Endothelial cell of umbilical vein (primary cell): ENCODE results near the gene OR2A5. TPM values are rescaled to one million over a fixed set of nuclear protein-coding genes. Genes with fewer than 3 reads are reported as not detected.

Experiments
- Bru-seq: library from RNA; stranded (reverse); fragments of 400-500 nt; gene quantifications from one replicate; lab custom pipeline; 2021; lab: Mats Ljungman, UMichigan
- BruChase-seq, 2 experiments: library from RNA; stranded (reverse); fragments of 400-500 nt; gene quantifications; one replicate each; lab custom pipeline; 2021; lab: Mats Ljungman, UMichigan
- BruUV-seq: library from RNA; stranded (reverse); fragments of 400-500 nt; replicated peaks from 2 replicates; lab custom pipeline; 2021; lab: Mats Ljungman, UMichigan
- CTCF ChIA-PET: fragments of 300-600, 350-600 bp; sonication (Branson Sonifier 250); formaldehyde crosslinking; loops from one replicate; lab custom pipeline; 2021; ENCODE audit warnings: antibody characterized with exemption, inconsistent platforms; lab: Charles Lee
- POLR2A ChIA-PET: fragments of 300-600, 350-600 bp; sonication (Branson Sonifier 250); formaldehyde crosslinking; loops from one replicate; lab custom pipeline; 2021; ENCODE audit warnings: antibody characterized with exemption, inconsistent platforms; lab: Charles Lee
- DNase-seq: peaks from one replicate; pipeline ENCODE4 v3.0.0-alpha.2; 2011; ENCODE audit warnings: low read depth, low spot score
- FAIRE-seq: peaks from 2 replicates; lab custom pipeline; 2011; peaks lifted over from hg19 to GRCh38; lab: Jason Lieb, UNC
- H2AFZ ChIP-seq: 2 replicates; pipeline ENCODE4 v1.6.0; 2012; ENCODE audit warnings: low read depth, low read length, control low read depth, inconsistent platforms
- H3K27ac ChIP-seq: 2 replicates; pipeline ENCODE4 v1.5.1; 2011; ENCODE audit warnings: low read depth, mild to moderate bottlenecking, control low read depth, low read length, moderate library complexity; ENCODE audit not compliant: insufficient read depth
- H3K27me3 ChIP-seq, 2 experiments: 2 replicates each; pipeline versions ENCODE4 v1.6.0 to v1.6.1; 2011; ENCODE audit warnings: low read length in 2 of 2, mixed read lengths in 1 of 2; ENCODE audit not compliant: control insufficient read depth in 2 of 2, insufficient read depth in 2 of 2
- H3K36me3 ChIP-seq, 2 experiments: 2 replicates in 1 of 2; 3 replicates in 1 of 2; pipeline ENCODE4 v1.5.1; 2011; ENCODE audit warnings: low read length in 2 of 2, mild to moderate bottlenecking in 1 of 2, moderate library complexity in 1 of 2; ENCODE audit not compliant: control insufficient read depth in 2 of 2, insufficient read depth in 2 of 2; ENCODE audit errors: extremely low read depth in 1 of 2
- H3K4me1 ChIP-seq: 3 replicates; pipeline ENCODE4 v1.5.1; 2011; ENCODE audit warnings: mild to moderate bottlenecking, low read length; ENCODE audit not compliant: control insufficient read depth, insufficient read depth; ENCODE audit errors: extremely low read depth
- H3K4me2 ChIP-seq: 2 replicates; pipeline ENCODE4 v1.6.1; 2011; ENCODE audit warnings: low read length, control low read depth, mixed read lengths; ENCODE audit not compliant: insufficient read depth
- H3K4me3 ChIP-seq, 3 experiments: fragments of 200-600 bp in 1 of 3; sonication (generic), shearing (Covaris generic) in 1 of 3; replicated peaks in 1 of 3; 2 replicates each; pipeline ENCODE4 v1.5.1; 2011 to 2016; ENCODE audit warnings: control low read depth in 3 of 3, low read length in 3 of 3, mild to moderate bottlenecking in 2 of 3, inconsistent platforms in 1 of 3, low read depth in 1 of 3, moderate library complexity in 1 of 3; ENCODE audit not compliant: insufficient read depth in 1 of 3
- H3K79me2 ChIP-seq: 2 replicates; pipeline ENCODE4 v1.6.0; 2012; ENCODE audit warnings: low read length, inconsistent platforms; ENCODE audit not compliant: control insufficient read depth, insufficient read depth
- H3K9ac ChIP-seq: replicated peaks from 2 replicates; pipeline ENCODE3; 2011; ENCODE audit warnings: low read length, control low read depth; ENCODE audit not compliant: insufficient read depth; ENCODE audit errors: extremely low read depth
- H3K9me1 ChIP-seq: replicated peaks from 3 replicates; pipeline ENCODE4 v1.6.0; 2011; ENCODE audit warnings: mild to moderate bottlenecking, low read length; ENCODE audit not compliant: control insufficient read depth, insufficient read depth; ENCODE audit errors: extremely low read depth
- H3K9me3 ChIP-seq: replicated peaks from 2 replicates; pipeline ENCODE4 v1.5.1; 2012; ENCODE audit warnings: low read length, inconsistent platforms; ENCODE audit not compliant: control insufficient read depth, insufficient read depth
- H4K20me1 ChIP-seq: replicated peaks from 2 replicates; pipeline ENCODE3; 2011; ENCODE audit warnings: mild to moderate bottlenecking, low read length; ENCODE audit not compliant: control insufficient read depth, insufficient read depth; ENCODE audit errors: extremely low read depth
- EZH2 ChIP-seq: IDR thresholded peaks from 2 replicates; pipeline ENCODE4 v1.6.1; 2012; ENCODE audit warnings: borderline replicate concordance, low read depth, mild to moderate bottlenecking, moderate library complexity, low read length, inconsistent platforms; ENCODE audit not compliant: severe bottlenecking
- FOS ChIP-seq: IDR thresholded peaks from 2 replicates; pipeline ENCODE4 v1.6.1; 2011; ENCODE audit warnings: mild to moderate bottlenecking, low read length, moderate library complexity, borderline replicate concordance; ENCODE audit not compliant: insufficient read depth
- GATA2 ChIP-seq: IDR thresholded peaks from 2 replicates; pipeline ENCODE4 v1.7.0; 2011; ENCODE audit warnings: low read depth, mild to moderate bottlenecking, moderate library complexity, mixed read lengths, low read length; ENCODE audit not compliant: insufficient read length, insufficient read depth
- MYC ChIP-seq: IDR thresholded peaks from one replicate; pipeline ENCODE4 v1.6.1; 2011; ENCODE audit warnings: mild to moderate bottlenecking, low read depth, low read length
- POLR2AphosphoS5 ChIP-seq: IDR thresholded peaks from 2 replicates; pipeline ENCODE4 v1.6.1; 2012; ENCODE audit warnings: low read depth, mild to moderate bottlenecking, control low read depth, low read length, moderate library complexity; ENCODE audit not compliant: insufficient read depth
- dilution Hi-C: fragments of 300-500 bp; cut with MboI; formaldehyde crosslinking; loops from one replicate; pipeline ENCODE4 v1.15.0; 2019; ENCODE audit warnings: low sequenced_read_pairs; ENCODE audit not compliant: extremely low pct_ligation_motif_present
- intact Hi-C: fragments of 100-400 bp; cut with micrococcal nuclease; formaldehyde crosslinking; loops from one replicate; pipeline ENCODE4 v1.10.0; 2022
- long read RNA-seq: library from polyadenylated mRNA; stranded (forward); transcript quantifications from one replicate; pipeline ENCODE4 v2.0.0, GENCODE V29; 2021
- polyA minus RNA-seq, 3 experiments: library from RNA; depleted of rRNA, polyadenylated mRNA; stranded (reverse); fragments of >200 nt; gene quantifications; 1 replicate in 1 of 3; 2 replicates in 2 of 3; pipeline ENCODE4 v1.2.3, GENCODE V29; 2011
- polyA plus RNA-seq, 4 experiments: library from polyadenylated mRNA; depleted of rRNA in 3 of 4; stranded (reverse) in 3 of 4; unstranded in 1 of 4; fragments of >200 nt; gene quantifications; 2 replicates each; pipeline versions ENCODE4 v1.2.1 to v1.2.3, GENCODE V29; 2011 to 2012; ENCODE audit warnings: missing spikeins in 1 of 4
- total RNA-seq: library from RNA; stranded (reverse); gene quantifications from 2 replicates; pipeline ENCODE4 v1.2.3, GENCODE V29; 2021
- TF ChIP-seq, protein P1 (sequence below), 2 donors: IDR thresholded peaks; 1 replicate in 1 of 2; 2 replicates in 1 of 2; pipeline ENCODE4 v1.5.1; 2011; ENCODE audit warnings: low read length in 2 of 2, mild to moderate bottlenecking in 2 of 2, moderate library complexity in 2 of 2, control low read depth in 1 of 2, inconsistent platforms in 1 of 2, low read depth in 1 of 2; ENCODE audit not compliant: insufficient read depth in 1 of 2; ENCODE audit errors: extremely low read depth in 1 of 2
- TF ChIP-seq, protein P2 (sequence below): IDR thresholded peaks from 2 replicates; pipeline ENCODE4 v1.6.1; 2011; ENCODE audit not compliant: insufficient read depth, insufficient read length

The OR2A5 gene, protein sequence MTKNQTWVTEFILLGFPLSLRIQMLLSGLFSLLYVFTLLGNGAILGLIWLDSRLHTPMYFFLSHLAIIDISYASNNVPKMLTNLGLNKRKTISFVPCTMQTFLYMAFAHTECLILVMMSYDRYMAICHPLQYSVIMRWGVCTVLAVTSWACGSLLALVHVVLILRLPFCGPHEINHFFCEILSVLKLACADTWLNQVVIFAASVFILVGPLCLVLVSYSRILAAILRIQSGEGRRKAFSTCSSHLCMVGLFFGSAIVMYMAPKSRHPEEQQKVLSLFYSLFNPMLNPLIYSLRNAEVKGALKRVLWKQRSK
- total RNA-seq (not detected in 2 replicates), polyA plus RNA-seq (not detected in 2 replicates), polyA minus RNA-seq (not detected in 2 replicates), Bru-seq, nascent RNA (not detected), BruChase-seq, experiment 1, labeled RNA remaining after a 6-hour chase (not detected), BruChase-seq, experiment 2, labeled RNA remaining after a 2-hour chase (not detected)
- polyA plus RNA-seq (2011; cell fraction: cytosol; rRNA removed) = not detected in 2 replicates
- polyA plus RNA-seq (2011; cell fraction: nucleus; rRNA removed) = not detected in 2 replicates
- polyA plus RNA-seq (2012) = not detected in 2 replicates
- not detected for polyA minus RNA-seq (2011; cell fraction: cytosol; rRNA and poly(A)+ RNA removed)
- not detected in 2 replicates for polyA minus RNA-seq (2011; cell fraction: nucleus; rRNA and poly(A)+ RNA removed)
- long read RNA-seq = 0 reads

- no peak within 1 kb of the TSS for H3K27ac ChIP-seq
- FAIRE-seq (no peak), DNase-seq (no peak)
- H3K36me3 ChIP-seq = no peaks in the 10 kb centered on the region
- no peak within 1 kb of the TSS for H3K4me3 ChIP-seq
- TF ChIP-seq POLR2AphosphoS5 = no peak
- TF ChIP-seq EZH2 = no peak
- TF ChIP-seq FOS = no peak
- TF ChIP-seq GATA2 = no peak
- no peak for TF ChIP-seq MYC
- H3K9me1 ChIP-seq = no peaks in the 10 kb centered on the region
- H2AFZ ChIP-seq = no peak within 1 kb of the TSS
- ChIA-PET POLR2A (no interaction called here), CTCF (no interaction called here)
- no peaks in the 10 kb centered on the region for H3K9me3 ChIP-seq
- no peaks in the 10 kb centered on the region for H3K79me2 ChIP-seq
- intact Hi-C loops = no loop called here
- H3K4me2 ChIP-seq = no peak within 1 kb of the TSS
- H3K4me1 ChIP-seq = no peaks in the 10 kb centered on the region
- no peak within 1 kb of the TSS for H3K9ac ChIP-seq
- no TSS peak for BruUV-seq
- H3K27me3 ChIP-seq = peaks cover 0 to 5% of the 10 kb centered on the region in 2 experiments
- H4K20me1 ChIP-seq = no peaks in the 10 kb centered on the region
- dilution Hi-C loops = no loop called here
Observed at GRCh38 chr7:144048648-144049047, at the start of gene OR2A5. Gene OR2A5 (plus strand): TSS chr7:144048948. CDS start chr7:144050402, 1,454 bp downstream.

GRCh38 chr7:144000020-144000419 lies 48.7 kb upstream of the OR2A5 start, which contains the start of gene OR6B1:
Gene OR6B1 (plus strand): TSS chr7:144000320. CDS start chr7:144003997, 3,677 bp downstream.
- Histone ChIP-seq H3K79me2 (no peaks in the 10 kb centered on the region), H4K20me1 (no peaks in the 10 kb centered on the region), H3K4me3 (no peak within 1 kb of the TSS), H3K36me3 (no peaks in the 10 kb centered on the region), H3K9me3 (no peaks in the 10 kb centered on the region), H3K27ac (no peak within 1 kb of the TSS), H3K9me1 (no peaks in the 10 kb centered on the region), H3K4me2 (no peak within 1 kb of the TSS), H3K27me3 (peaks cover 2 to 7% of the 10 kb centered on the region in 2 experiments), H3K9ac (no peak within 1 kb of the TSS), H3K4me1 (no peaks in the 10 kb centered on the region), H2AFZ (no peak within 1 kb of the TSS)
- no TSS peak for BruUV-seq
- no peak for DNase-seq
- TF ChIP-seq, protein P1, sequence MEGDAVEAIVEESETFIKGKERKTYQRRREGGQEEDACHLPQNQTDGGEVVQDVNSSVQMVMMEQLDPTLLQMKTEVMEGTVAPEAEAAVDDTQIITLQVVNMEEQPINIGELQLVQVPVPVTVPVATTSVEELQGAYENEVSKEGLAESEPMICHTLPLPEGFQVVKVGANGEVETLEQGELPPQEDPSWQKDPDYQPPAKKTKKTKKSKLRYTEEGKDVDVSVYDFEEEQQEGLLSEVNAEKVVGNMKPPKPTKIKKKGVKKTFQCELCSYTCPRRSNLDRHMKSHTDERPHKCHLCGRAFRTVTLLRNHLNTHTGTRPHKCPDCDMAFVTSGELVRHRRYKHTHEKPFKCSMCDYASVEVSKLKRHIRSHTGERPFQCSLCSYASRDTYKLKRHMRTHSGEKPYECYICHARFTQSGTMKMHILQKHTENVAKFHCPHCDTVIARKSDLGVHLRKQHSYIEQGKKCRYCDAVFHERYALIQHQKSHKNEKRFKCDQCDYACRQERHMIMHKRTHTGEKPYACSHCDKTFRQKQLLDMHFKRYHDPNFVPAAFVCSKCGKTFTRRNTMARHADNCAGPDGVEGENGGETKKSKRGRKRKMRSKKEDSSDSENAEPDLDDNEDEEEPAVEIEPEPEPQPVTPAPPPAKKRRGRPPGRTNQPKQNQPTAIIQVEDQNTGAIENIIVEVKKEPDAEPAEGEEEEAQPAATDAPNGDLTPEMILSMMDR (IDR thresholded peaks at IDR 0.05; ENCODE audit: extremely low read depth in 1 of 2, insufficient read depth in 1 of 2, low read depth in 1 of 2, low read length in 2 of 2) = no peak
- no peak for TF ChIP-seq MYC
- no peak for TF ChIP-seq FOS
- TF ChIP-seq, protein P2, sequence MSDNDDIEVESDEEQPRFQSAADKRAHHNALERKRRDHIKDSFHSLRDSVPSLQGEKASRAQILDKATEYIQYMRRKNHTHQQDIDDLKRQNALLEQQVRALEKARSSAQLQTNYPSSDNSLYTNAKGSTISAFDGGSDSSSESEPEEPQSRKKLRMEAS = no peak
- ChIA-PET CTCF (no interaction called here), POLR2A (no interaction called here)
- dilution Hi-C loops (no loop called here), intact Hi-C loops (no loop called here)
- no peak for FAIRE-seq
